ENCODE data around the gene IPP.
"Not testable (repeated sequence)": the region's sequence is repeated elsewhere in the genome, so short reads cannot be mapped to it uniquely, and the experiment has no call there.

IPP gene

GRCh38 chr1:45685308-45686014 lies 65.0 kb downstream of the IPP start:
- no peak for DNase-seq (ENCODE audit: low read depth in 2 of 3, low spot score in 1 of 3)

GRCh38 chr1:45684402-45684801 lies 66.1 kb downstream of the IPP start:
- no peak for DNase-seq (ENCODE audit: low read depth in 2 of 3, low spot score in 1 of 3)

GRCh38 chr1:45682942-45683341 lies 67.5 kb downstream of the IPP start:
- DNase-seq (ENCODE audit: low read depth in 2 of 3, low spot score in 1 of 3), result no peak

- no peak for DNase-seq (ENCODE audit: low read depth in 2 of 3, low spot score in 1 of 3)
Observed at GRCh38 chr1:45679123-45679522, 71.3 kb downstream of the IPP start.

GRCh38 chr1:45678489-45678888 lies 72.0 kb downstream of the IPP start:
- no peak for DNase-seq (ENCODE audit: low read depth in 2 of 3, low spot score in 1 of 3)

- no peak for DNase-seq (ENCODE audit: low read depth in 2 of 3, low spot score in 1 of 3)
Observed at GRCh38 chr1:45677751-45678245, 72.7 kb downstream of the IPP start.

- not testable (repeated sequence) for DNase-seq (ENCODE audit: low read depth in 2 of 3, low spot score in 1 of 3)
Observed at GRCh38 chr1:45676553-45676952, 73.9 kb downstream of the IPP start.

- DNase-seq (ENCODE audit: low read depth in 2 of 3, low spot score in 1 of 3), result no peak
Observed at GRCh38 chr1:45674478-45674877, 76.0 kb downstream of the IPP start.

- DNase-seq (ENCODE audit: low read depth in 2 of 3, low spot score in 1 of 3), result no peak
Observed at GRCh38 chr1:45673956-45674355, 76.5 kb downstream of the IPP start.

- no peak for DNase-seq (ENCODE audit: low read depth in 2 of 3, low spot score in 1 of 3)
Observed at GRCh38 chr1:45669859-45670655, 80.4 kb downstream of the IPP start.

- no peak for DNase-seq (ENCODE audit: low read depth in 2 of 3, low spot score in 1 of 3)
Observed at GRCh38 chr1:45669379-45669778, 81.1 kb downstream of the IPP start.

GRCh38 chr1:45668526-45668925 lies 81.9 kb downstream of the IPP start:
- DNase-seq (ENCODE audit: low read depth in 2 of 3, low spot score in 1 of 3), result no peak

GRCh38 chr1:45667321-45668111 lies 82.9 kb downstream of the IPP start:
- DNase-seq (ENCODE audit: low read depth in 2 of 3, low spot score in 1 of 3), result no peak

GRCh38 chr1:45666836-45667235 lies 83.6 kb downstream of the IPP start:
- no peak for DNase-seq (ENCODE audit: low read depth in 2 of 3, low spot score in 1 of 3)

GRCh38 chr1:45660336-45660735 lies 90.1 kb downstream of the IPP start:
- DNase-seq (ENCODE audit: low read depth in 2 of 3, low spot score in 1 of 3), result no peak

- no peak for DNase-seq (ENCODE audit: low read depth in 2 of 3, low spot score in 1 of 3)
Observed at GRCh38 chr1:45659222-45659621, 91.2 kb downstream of the IPP start.

- DNase-seq (ENCODE audit: low read depth in 2 of 3, low spot score in 1 of 3), result no peak
Observed at GRCh38 chr1:45658171-45658570, 92.3 kb downstream of the IPP start.

GRCh38 chr1:45656573-45657226 lies 93.8 kb downstream of the IPP start:
- DNase-seq (ENCODE audit: low read depth in 2 of 3, low spot score in 1 of 3), result no peak

- DNase-seq (ENCODE audit: low read depth in 2 of 3, low spot score in 1 of 3), result no peak
Observed at GRCh38 chr1:45654540-45655280, 95.7 kb downstream of the IPP start.
